ENCODE data around the gene SLC17A4. TPM values are rescaled to one million over a fixed set of nuclear protein-coding genes. Genes with fewer than 3 reads are reported as not detected.

The SLC17A4 gene
- total RNA-seq, 4 donors from 2014 or later = 6.0 to 137 (median 62.1) TPM

GRCh38 chr6:25732468-25733198 is 21.9 kb upstream of the SLC17A4 start:
- H3K9me3 ChIP-seq = peaks cover 4 to 8% of the 10 kb centered on the region in 2 donors
- WGBS, 2 donors (ENCODE audit: low coverage in 1 of 2) = 80 to 82% methylated on average over 4 to 30 of the region's 30 CpGs
- H3K36me3 ChIP-seq = no peaks in the 10 kb centered on the region
- TF ChIP-seq, protein P1, sequence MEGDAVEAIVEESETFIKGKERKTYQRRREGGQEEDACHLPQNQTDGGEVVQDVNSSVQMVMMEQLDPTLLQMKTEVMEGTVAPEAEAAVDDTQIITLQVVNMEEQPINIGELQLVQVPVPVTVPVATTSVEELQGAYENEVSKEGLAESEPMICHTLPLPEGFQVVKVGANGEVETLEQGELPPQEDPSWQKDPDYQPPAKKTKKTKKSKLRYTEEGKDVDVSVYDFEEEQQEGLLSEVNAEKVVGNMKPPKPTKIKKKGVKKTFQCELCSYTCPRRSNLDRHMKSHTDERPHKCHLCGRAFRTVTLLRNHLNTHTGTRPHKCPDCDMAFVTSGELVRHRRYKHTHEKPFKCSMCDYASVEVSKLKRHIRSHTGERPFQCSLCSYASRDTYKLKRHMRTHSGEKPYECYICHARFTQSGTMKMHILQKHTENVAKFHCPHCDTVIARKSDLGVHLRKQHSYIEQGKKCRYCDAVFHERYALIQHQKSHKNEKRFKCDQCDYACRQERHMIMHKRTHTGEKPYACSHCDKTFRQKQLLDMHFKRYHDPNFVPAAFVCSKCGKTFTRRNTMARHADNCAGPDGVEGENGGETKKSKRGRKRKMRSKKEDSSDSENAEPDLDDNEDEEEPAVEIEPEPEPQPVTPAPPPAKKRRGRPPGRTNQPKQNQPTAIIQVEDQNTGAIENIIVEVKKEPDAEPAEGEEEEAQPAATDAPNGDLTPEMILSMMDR (IDR thresholded peaks at IDR 0.05) = no peak
- no peak for TF ChIP-seq EP300 (IDR thresholded peaks at IDR 0.05; ENCODE audit: low read depth)
- H3K27me3 ChIP-seq = no peaks in the 10 kb centered on the region
- H3K4me3 ChIP-seq = no peak overlapping the region
- H3K27ac ChIP-seq = no peak overlapping the region
- intact Hi-C loops (cut with DNase I; ENCODE audit: low total_unique reads) = no loop called here
- in situ Hi-C loops (cut with MboI; ENCODE audit: low pct_ligation_motif_present in 1 of 4, low pct_unique_long_range_greater_than_20kb in 1 of 4, low sequenced_read_pairs in 3 of 4) = no loop called here
- DNase-seq = no peak
- H3K4me1 ChIP-seq = no peaks in the 10 kb centered on the region

DNA sequence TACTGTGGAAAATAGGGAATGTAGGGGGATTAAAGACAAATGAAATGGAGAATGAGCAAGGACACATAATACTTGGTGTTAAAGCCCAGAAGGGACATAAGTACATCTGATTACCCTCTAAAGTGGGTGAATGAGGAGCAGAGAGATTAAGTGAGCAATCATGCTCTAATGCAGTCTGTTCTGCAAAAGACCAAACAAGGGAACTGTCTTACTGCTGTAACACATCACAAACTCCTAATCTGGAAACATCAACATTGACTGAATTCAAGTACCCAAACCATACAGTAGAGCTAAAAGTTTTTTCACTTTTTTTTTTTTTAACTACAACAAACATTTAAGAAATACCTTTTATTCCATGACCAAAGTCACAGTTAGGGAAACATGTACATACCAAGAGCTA is 19.3 kb upstream of the SLC17A4 start:
- H3K27me3 ChIP-seq = no peaks in the 10 kb centered on the region
- DNase-seq = no peak
- no peak overlapping the region for H3K27ac ChIP-seq
- TF ChIP-seq EP300 (IDR thresholded peaks at IDR 0.05; ENCODE audit: low read depth) = no peak
- TF ChIP-seq, protein P1 (IDR thresholded peaks at IDR 0.05) = no peak
- no peak for TF ChIP-seq POLR2AphosphoS5 (IDR thresholded peaks at IDR 0.05)
- no peak for TF ChIP-seq POLR2A (IDR thresholded peaks at IDR 0.05)
- peaks cover 7 to 8% of the 10 kb centered on the region in 2 donors for H3K9me3 ChIP-seq
- intact Hi-C loops (cut with DNase I; ENCODE audit: low total_unique reads) = no loop called here
- in situ Hi-C loops (cut with MboI; ENCODE audit: low pct_ligation_motif_present in 1 of 4, low pct_unique_long_range_greater_than_20kb in 1 of 4, low sequenced_read_pairs in 3 of 4) = no loop called here
- no peak overlapping the region for H3K4me3 ChIP-seq
- no peaks in the 10 kb centered on the region for H3K36me3 ChIP-seq
- H3K4me1 ChIP-seq = no peaks in the 10 kb centered on the region

GRCh38 chr6:25743868-25744267 is 10.7 kb upstream of the SLC17A4 start:
- intact Hi-C loops (cut with DNase I; ENCODE audit: low total_unique reads) = no loop called here
- TF ChIP-seq POLR2AphosphoS5 (IDR thresholded peaks at IDR 0.05) (peak in 1 of 3 donors; percentile 30), POLR2A (IDR thresholded peaks at IDR 0.05) (no peak)
- H3K27me3 ChIP-seq = no peaks in the 10 kb centered on the region
- no peak overlapping the region for H3K4me3 ChIP-seq
- peak overlapping the region; percentile 37 to 54 (median 42) for H3K27ac ChIP-seq
- H3K4me1 ChIP-seq = peaks cover 0 to 21% (median 6%) of the 10 kb centered on the region in 4 donors
- in situ Hi-C loops (cut with MboI; ENCODE audit: low pct_ligation_motif_present in 1 of 4, low pct_unique_long_range_greater_than_20kb in 1 of 4, low sequenced_read_pairs in 3 of 4) = no loop called here
- H3K9me3 ChIP-seq = no peaks in the 10 kb centered on the region
- no peak for DNase-seq
- H3K36me3 ChIP-seq = no peaks in the 10 kb centered on the region

- 85 to 86% methylated on average over 4 of the region's 4 CpGs for WGBS, 2 donors (ENCODE audit: low coverage in 1 of 2)
- intact Hi-C loops (cut with DNase I; ENCODE audit: low total_unique reads) = no loop called here
- DNase-seq = no peak
These were observed 8.7 kb upstream of the SLC17A4 start for GRCh38 chr6:25745836-25746235.

More at GRCh38 chr6:25745836-25746235, 8.7 kb upstream of the SLC17A4 start:
- Histone ChIP-seq H3K4me3 (no peak overlapping the region), H3K36me3 (no peaks in the 10 kb centered on the region), H3K27ac (no peak overlapping the region), H3K9me3 (no peaks in the 10 kb centered on the region), H3K4me1 (peaks cover 6 to 40% (median 18%) of the 10 kb centered on the region in 4 donors), H3K27me3 (no peaks in the 10 kb centered on the region)
- in situ Hi-C loops (cut with MboI; ENCODE audit: low pct_ligation_motif_present in 1 of 4, low pct_unique_long_range_greater_than_20kb in 1 of 4, low sequenced_read_pairs in 3 of 4) = no loop called here
- TF ChIP-seq POLR2AphosphoS5 (IDR thresholded peaks at IDR 0.05) = no peak
- no peak for TF ChIP-seq EP300 (IDR thresholded peaks at IDR 0.05; ENCODE audit: low read depth)
- TF ChIP-seq, protein P1 (IDR thresholded peaks at IDR 0.05) = no peak
- TF ChIP-seq POLR2A (IDR thresholded peaks at IDR 0.05) = no peak
